ENCODE data around the gene GYS2.

DNA sequence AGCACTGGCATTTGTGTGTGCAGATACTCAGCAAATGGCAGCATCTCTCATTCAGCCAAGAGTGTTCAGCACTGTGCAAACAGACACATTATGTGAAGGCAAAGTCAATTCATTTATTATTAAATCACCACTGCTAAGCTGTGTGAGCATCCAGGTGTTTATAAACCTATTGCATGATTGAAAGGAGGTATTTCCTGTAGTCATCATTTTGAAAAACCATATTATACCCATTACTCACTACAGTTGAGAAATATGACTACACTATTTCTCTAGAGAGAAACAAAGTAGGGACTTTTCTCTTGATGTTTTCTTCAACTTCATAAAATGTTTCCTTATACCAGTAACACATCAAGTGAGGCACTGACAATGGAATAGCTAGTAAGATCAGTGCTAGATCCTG lies 64.8 kb downstream of the GYS2 start:
- TF ChIP-seq, protein P1, sequence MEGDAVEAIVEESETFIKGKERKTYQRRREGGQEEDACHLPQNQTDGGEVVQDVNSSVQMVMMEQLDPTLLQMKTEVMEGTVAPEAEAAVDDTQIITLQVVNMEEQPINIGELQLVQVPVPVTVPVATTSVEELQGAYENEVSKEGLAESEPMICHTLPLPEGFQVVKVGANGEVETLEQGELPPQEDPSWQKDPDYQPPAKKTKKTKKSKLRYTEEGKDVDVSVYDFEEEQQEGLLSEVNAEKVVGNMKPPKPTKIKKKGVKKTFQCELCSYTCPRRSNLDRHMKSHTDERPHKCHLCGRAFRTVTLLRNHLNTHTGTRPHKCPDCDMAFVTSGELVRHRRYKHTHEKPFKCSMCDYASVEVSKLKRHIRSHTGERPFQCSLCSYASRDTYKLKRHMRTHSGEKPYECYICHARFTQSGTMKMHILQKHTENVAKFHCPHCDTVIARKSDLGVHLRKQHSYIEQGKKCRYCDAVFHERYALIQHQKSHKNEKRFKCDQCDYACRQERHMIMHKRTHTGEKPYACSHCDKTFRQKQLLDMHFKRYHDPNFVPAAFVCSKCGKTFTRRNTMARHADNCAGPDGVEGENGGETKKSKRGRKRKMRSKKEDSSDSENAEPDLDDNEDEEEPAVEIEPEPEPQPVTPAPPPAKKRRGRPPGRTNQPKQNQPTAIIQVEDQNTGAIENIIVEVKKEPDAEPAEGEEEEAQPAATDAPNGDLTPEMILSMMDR (IDR thresholded peaks at IDR 0.05) = no peak
- no peak for TF ChIP-seq POLR2AphosphoS5 (IDR thresholded peaks at IDR 0.05)
- TF ChIP-seq POLR2A (IDR thresholded peaks at IDR 0.05) = no peak
